ENCODE measurements around the gene CENPH.
"Not testable (repeated sequence)": the region's sequence is repeated elsewhere in the genome, so short reads cannot be mapped to it uniquely, and the experiment has no call there.

CENPH gene

GRCh38 chr5:69212022-69212421 lies 22.6 kb downstream of the CENPH start:
- no peak for TF ChIP-seq CTCF (IDR thresholded peaks at IDR 0.05; ENCODE audit: low read depth, low read length)
- no peak for DNase-seq (ENCODE audit: extremely low read depth, low read depth)

DNA sequence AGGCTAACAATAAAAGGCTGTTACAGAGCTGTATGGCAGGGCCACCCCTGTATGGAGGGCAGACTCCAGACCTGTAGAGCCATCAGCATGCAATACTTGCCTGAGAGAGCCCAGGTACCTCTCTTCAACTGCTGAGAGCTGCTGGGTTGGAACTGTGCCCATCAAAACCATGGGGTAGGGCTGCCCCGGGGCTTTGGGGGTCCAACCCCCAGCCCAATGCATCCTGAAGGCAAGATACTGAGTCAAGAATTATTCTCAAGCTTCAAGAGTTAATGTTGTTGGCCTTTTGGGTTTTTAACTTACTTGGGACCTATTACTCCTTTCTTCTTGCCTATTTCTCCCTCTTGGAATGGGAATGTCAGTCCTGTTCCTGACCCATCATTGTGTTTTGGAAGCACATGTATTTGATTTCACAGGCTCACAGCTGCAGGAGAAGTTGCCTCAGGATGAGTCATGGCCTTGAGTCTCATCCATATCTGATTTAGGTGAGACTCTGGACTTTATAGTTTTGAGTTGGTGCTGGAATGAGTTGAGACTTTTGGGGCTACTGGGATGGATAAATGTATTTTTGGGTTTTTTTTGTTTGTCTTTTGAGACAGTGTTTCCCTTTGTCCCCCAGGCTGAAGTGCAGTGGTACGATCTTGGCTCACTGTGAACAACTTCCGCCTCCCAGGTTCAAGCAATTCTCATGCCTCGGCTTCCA lies 24.3 kb downstream of the CENPH start:
- TF ChIP-seq CTCF (IDR thresholded peaks at IDR 0.05; ENCODE audit: low read depth, low read length): no peak
- DNase-seq (ENCODE audit: extremely low read depth, low read depth): no peak

- DNase-seq (ENCODE audit: extremely low read depth, low read depth): no peak
These were observed 27.7 kb downstream of the CENPH start for GRCh38 chr5:69217151-69217511.

DNA sequence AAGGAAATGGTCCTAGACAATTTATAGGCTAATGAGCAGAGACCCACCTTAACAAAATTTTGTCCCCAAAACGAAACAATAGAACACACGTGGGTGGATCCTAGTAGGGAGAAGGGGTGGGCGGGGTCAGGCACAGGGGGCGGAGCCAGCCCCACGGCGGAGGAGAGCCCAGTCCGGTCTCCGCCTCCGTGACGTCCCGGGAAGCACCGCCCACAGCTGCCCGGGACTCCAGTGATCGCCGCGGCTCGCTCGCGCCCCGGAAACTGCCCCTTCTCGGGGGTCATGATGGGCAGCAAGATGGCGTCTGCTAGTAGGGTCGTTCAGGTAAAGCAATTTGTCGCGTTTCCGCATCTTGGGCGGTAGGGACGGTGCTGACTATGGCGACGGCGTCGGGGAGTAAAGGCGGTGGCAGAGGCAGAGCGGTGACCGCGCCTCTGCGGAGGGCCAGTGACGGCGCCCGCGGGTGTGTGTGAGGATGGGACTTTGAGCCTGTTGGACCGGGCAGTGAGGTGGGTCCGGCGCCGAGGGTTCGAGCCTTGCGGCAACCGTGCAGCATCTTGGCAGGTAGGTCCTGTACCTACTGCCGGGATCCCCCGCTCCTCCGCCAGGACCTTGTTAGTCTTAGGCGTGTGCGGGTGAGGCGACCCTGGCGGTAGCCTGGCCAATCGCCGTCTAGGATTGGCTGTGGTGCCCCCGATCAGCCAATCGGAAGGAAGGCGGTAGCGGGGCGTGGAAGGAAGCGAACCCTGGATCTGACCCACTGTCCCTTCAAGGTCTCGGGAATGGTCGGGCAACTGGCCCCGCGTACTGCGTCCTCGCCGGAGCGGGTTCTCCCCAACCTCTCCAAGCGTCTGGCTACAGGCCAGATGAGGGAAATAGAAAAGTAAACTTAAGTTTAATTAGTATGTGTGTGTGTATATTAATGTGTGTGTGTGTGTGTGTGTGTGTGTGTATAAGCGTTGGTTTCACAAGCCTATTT lies 28.5 kb downstream of the CENPH start:
- peak; percentile 79 for DNase-seq (ENCODE audit: extremely low read depth, low read depth)
- peak; percentile 0; the same call in 1 of the 2 replicates for TF ChIP-seq CTCF (IDR thresholded peaks at IDR 0.05; ENCODE audit: low read depth, low read length)

More at GRCh38 chr5:69217151-69217511, 27.7 kb downstream of the CENPH start:
- TF ChIP-seq CTCF (IDR thresholded peaks at IDR 0.05; ENCODE audit: low read depth, low read length): no peak

DNA sequence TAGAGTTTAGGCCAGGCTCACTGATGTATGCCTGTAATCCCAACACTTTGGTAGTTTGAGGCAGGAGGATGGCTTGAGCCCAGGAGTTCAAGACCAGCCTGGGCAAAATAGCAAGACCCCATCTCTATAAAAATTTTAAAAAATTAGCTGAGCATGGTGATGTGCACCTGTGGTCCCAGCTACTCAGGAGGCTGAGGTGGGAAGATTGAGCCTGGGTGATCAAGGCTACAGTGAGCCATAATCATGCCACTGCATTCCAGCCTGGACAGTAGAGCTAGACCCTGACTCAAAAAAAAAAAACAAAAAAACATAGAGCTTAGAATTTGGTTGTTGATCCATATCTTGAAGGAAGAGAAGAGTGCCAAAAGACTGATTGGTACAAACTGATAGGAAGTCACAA lies 30.6 kb downstream of the CENPH start:
- DNase-seq (ENCODE audit: extremely low read depth, low read depth): no peak
- TF ChIP-seq CTCF (IDR thresholded peaks at IDR 0.05; ENCODE audit: low read depth, low read length): no peak

DNA sequence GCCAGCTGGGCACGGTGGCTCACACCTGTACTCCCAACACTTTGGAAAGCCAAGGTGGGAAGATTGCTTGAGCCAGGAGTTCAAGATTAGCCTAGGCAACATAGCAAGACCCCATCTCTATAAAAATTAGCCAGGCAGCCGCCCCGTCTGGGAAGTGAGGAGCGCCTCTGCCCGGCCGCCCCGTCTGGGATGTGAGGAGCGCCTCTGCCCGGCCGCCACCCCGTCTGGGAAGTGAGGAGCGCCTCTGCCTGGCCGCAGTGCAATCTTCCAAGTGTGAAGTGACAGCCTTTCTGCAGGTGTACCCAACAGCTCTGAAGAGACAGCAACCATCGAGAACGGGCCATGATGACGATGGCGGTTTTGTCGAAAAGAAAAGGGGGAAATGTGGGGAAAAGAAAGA lies 31.0 kb downstream of the CENPH start:
- DNase-seq (ENCODE audit: extremely low read depth, low read depth): not testable (repeated sequence)

- not testable (repeated sequence) for DNase-seq (ENCODE audit: extremely low read depth, low read depth)
These were observed 31.4 kb downstream of the CENPH start for GRCh38 chr5:69220833-69221232.

GRCh38 chr5:69224520-69224919 lies 35.1 kb downstream of the CENPH start:
- TF ChIP-seq CTCF (IDR thresholded peaks at IDR 0.05; ENCODE audit: low read depth, low read length): no peak
- DNase-seq (ENCODE audit: extremely low read depth, low read depth): no peak

Data from AG09319 (cell line).